Measurements from ENCODE around the gene ACSS1.

- no peak for TF ChIP-seq EZH2 (IDR thresholded peaks at IDR 0.05; ENCODE audit: low read depth)
- TF ChIP-seq, protein P1, sequence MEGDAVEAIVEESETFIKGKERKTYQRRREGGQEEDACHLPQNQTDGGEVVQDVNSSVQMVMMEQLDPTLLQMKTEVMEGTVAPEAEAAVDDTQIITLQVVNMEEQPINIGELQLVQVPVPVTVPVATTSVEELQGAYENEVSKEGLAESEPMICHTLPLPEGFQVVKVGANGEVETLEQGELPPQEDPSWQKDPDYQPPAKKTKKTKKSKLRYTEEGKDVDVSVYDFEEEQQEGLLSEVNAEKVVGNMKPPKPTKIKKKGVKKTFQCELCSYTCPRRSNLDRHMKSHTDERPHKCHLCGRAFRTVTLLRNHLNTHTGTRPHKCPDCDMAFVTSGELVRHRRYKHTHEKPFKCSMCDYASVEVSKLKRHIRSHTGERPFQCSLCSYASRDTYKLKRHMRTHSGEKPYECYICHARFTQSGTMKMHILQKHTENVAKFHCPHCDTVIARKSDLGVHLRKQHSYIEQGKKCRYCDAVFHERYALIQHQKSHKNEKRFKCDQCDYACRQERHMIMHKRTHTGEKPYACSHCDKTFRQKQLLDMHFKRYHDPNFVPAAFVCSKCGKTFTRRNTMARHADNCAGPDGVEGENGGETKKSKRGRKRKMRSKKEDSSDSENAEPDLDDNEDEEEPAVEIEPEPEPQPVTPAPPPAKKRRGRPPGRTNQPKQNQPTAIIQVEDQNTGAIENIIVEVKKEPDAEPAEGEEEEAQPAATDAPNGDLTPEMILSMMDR (conservative IDR thresholded peaks at IDR 0.05), result no peak
Measured at GRCh38 chr20:25073544-25073943, 15.6 kb upstream of the ACSS1 start.
